HepG2 (cell line): Measurements from ENCODE around the gene QDPR. TPM values are rescaled to one million over a fixed set of nuclear protein-coding genes. Genes with fewer than 3 reads are reported as not detected.

Source experiments
- ATM ChIP-seq: fragments of 450-650 bp; IDR thresholded peaks from 2 replicates; pipeline ENCODE4 v1.7.1; 2017; ENCODE audit warnings: mild to moderate bottlenecking, borderline replicate concordance
- CHCHD3 ChIP-seq: sonication (generic); formaldehyde crosslinking; IDR thresholded peaks from 2 replicates; pipeline ENCODE4 v1.8.0; 2022; ENCODE audit warnings: mild to moderate bottlenecking, missing genetic modification reagents, moderate library complexity
- DMAP1 ChIP-seq: IDR thresholded peaks from 2 replicates; pipeline ENCODE4 v1.6.1; 2016
- HOXA3 ChIP-seq: sonication (generic); formaldehyde crosslinking; IDR thresholded peaks from 2 replicates; pipeline ENCODE4 v1.5.0; 2020; ENCODE audit warnings: missing genetic modification reagents
- KLF11 ChIP-seq: IDR thresholded peaks from 2 replicates; pipeline ENCODE4 v1.6.1; 2016; ENCODE audit warnings: missing compliant biosample characterization
- PHB2 ChIP-seq: fragments of 450-650 bp; IDR thresholded peaks from 2 replicates; pipeline ENCODE4 v1.6.1; 2018; ENCODE audit not compliant: partially characterized antibody
- REXO4 ChIP-seq: sonication (generic); formaldehyde crosslinking; IDR thresholded peaks from 2 replicates; pipeline ENCODE4 v1.8.0; 2022; ENCODE audit warnings: missing genetic modification reagents, mild to moderate bottlenecking, borderline replicate concordance
- RFX5 ChIP-seq: IDR thresholded peaks from 2 replicates; pipeline ENCODE4 v1.6.1; 2011; ENCODE audit warnings: low read depth, low read length, improper control_type of control experiment
- SMAD1 ChIP-seq: sonication (generic); formaldehyde crosslinking; IDR thresholded peaks from 2 replicates; pipeline ENCODE4 v1.4.0; 2020; ENCODE audit warnings: missing genetic modification reagents, low read depth, mild to moderate bottlenecking, borderline replicate concordance
- ZNF224 ChIP-seq: sonication (generic); formaldehyde crosslinking; IDR thresholded peaks from 2 replicates; pipeline ENCODE4 v1.5.0; 2020; ENCODE audit warnings: mild to moderate bottlenecking, missing genetic modification reagents
- ZNF263 ChIP-seq: sonication (generic); formaldehyde crosslinking; IDR thresholded peaks from 2 replicates; pipeline ENCODE4 v1.4.0; 2020; ENCODE audit warnings: missing genetic modification reagents
- ZNF709 ChIP-seq: sonication (generic); formaldehyde crosslinking; IDR thresholded peaks from 2 replicates; pipeline ENCODE4 v1.5.0; 2020; ENCODE audit warnings: mild to moderate bottlenecking, missing genetic modification reagents
- ZNF782 ChIP-seq: sonication (generic); formaldehyde crosslinking; IDR thresholded peaks from 2 replicates; pipeline ENCODE4 v1.4.0; 2020; ENCODE audit warnings: missing genetic modification reagents, mild to moderate bottlenecking, borderline replicate concordance
- polyA plus RNA-seq, 8 experiments: library from polyadenylated mRNA; depleted of rRNA in 3 of 8; stranded (reverse) in 7 of 8; unstranded in 1 of 8; fragments of >200 nt; fragmentation: Illumina TruSeq in 4 of 8; extraction: Trizol in 4 of 8; gene quantifications; 2 replicates each; pipeline versions ENCODE4 v1.2.1 to v1.2.3, GENCODE V29; 2011 to 2016; ENCODE audit warnings: low read depth in 4 of 8, missing spikeins in 1 of 8, mixed read lengths in 1 of 8; ENCODE audit not compliant: insufficient read depth in 1 of 8
- total RNA-seq, 5 experiments: library from RNA; depleted of rRNA; stranded (reverse); fragments of >200 nt; fragmentation: Illumina TruSeq; extraction: Trizol; gene quantifications; 2 replicates each; pipeline ENCODE4 v1.2.3, GENCODE V29; 2016; ENCODE audit warnings: low read depth in 1 of 5
- TF ChIP-seq, protein P1 (sequence below): sonication (generic); formaldehyde crosslinking; IDR thresholded peaks from 2 replicates; pipeline ENCODE4 v1.9.0; 2021; ENCODE audit warnings: missing genetic modification reagents, borderline replicate concordance
- TF ChIP-seq, protein P2 (sequence below), 2 experiments: sonication (generic) in 1 of 2; formaldehyde crosslinking in 1 of 2; IDR thresholded peaks; 2 replicates each; pipeline versions ENCODE4 v1.6.1 to v1.9.0; 2014 to 2022; ENCODE audit warnings: antibody characterized with exemption in 1 of 2, borderline replicate concordance in 1 of 2, inconsistent platforms in 1 of 2, low read depth in 1 of 2, missing genetic modification reagents in 1 of 2
- TF ChIP-seq, protein P3 (sequence below): sonication (generic); formaldehyde crosslinking; IDR thresholded peaks from 2 replicates; pipeline ENCODE4 v1.4.0; 2020; ENCODE audit warnings: missing genetic modification reagents, borderline replicate concordance
- TF ChIP-seq, protein P4 (sequence below): sonication (generic); formaldehyde crosslinking; IDR thresholded peaks from 2 replicates; pipeline ENCODE4 v1.8.0; 2022; ENCODE audit warnings: low read depth, missing genetic modification reagents

QDPR gene
- total and polyA plus RNA-seq, 2 of the 13 experiments (the other 11 are each of a cell fraction or from before 2014, with no cell fraction given): 9.9 to 95.5 TPM

DNA sequence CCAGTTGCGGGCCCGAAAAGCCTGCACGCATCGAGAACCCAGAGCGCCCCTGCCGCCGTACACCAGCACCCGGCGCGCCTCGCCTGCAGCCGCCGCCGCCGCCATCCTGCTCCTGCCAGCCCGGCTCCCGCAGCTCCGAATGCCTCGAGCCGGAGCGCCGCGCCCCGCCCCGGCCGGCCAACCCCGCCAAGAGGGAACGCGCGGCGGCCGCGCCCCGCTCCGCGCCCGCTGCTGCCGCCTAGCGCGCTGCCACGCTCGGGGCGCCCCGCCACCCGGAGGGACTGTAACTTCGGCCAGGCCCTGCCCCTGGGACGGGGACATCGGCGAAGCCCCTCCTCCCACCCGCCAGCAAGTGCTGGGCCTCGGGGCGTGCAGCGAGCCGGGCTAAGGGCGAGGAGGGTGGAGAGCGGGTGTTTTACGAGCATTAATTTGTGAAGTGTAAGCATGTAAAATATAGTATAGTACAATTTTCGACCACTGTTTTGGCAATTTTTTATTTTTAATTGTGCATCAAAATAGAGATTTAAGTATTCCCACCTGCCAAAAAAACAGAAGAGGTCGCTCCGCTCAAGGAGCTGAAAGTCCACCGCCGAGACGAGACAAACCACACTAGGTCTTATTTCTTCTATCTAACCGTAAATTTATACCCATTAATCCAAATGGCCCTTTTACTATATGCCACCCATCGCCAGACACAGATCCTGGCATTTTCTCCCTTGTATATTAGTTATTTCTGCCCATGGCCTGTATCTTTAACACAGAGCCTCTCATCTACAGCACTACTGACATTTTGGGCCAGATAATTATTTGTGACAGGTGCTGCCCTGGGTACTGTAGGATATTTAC lies at the start of gene QDPR (continued):
- TF ChIP-seq, protein P1, sequence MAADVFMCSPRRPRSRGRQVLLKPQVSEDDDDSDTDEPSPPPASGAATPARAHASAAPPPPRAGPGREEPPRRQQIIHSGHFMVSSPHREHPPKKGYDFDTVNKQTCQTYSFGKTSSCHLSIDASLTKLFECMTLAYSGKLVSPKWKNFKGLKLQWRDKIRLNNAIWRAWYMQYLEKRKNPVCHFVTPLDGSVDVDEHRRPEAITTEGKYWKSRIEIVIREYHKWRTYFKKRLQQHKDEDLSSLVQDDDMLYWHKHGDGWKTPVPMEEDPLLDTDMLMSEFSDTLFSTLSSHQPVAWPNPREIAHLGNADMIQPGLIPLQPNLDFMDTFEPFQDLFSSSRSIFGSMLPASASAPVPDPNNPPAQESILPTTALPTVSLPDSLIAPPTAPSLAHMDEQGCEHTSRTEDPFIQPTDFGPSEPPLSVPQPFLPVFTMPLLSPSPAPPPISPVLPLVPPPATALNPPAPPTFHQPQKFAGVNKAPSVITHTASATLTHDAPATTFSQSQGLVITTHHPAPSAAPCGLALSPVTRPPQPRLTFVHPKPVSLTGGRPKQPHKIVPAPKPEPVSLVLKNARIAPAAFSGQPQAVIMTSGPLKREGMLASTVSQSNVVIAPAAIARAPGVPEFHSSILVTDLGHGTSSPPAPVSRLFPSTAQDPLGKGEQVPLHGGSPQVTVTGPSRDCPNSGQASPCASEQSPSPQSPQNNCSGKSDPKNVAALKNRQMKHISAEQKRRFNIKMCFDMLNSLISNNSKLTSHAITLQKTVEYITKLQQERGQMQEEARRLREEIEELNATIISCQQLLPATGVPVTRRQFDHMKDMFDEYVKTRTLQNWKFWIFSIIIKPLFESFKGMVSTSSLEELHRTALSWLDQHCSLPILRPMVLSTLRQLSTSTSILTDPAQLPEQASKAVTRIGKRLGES (CRISPR knock-in tag): no peak
- no peak for TF ChIP-seq RFX5
- TF ChIP-seq, protein P2, sequence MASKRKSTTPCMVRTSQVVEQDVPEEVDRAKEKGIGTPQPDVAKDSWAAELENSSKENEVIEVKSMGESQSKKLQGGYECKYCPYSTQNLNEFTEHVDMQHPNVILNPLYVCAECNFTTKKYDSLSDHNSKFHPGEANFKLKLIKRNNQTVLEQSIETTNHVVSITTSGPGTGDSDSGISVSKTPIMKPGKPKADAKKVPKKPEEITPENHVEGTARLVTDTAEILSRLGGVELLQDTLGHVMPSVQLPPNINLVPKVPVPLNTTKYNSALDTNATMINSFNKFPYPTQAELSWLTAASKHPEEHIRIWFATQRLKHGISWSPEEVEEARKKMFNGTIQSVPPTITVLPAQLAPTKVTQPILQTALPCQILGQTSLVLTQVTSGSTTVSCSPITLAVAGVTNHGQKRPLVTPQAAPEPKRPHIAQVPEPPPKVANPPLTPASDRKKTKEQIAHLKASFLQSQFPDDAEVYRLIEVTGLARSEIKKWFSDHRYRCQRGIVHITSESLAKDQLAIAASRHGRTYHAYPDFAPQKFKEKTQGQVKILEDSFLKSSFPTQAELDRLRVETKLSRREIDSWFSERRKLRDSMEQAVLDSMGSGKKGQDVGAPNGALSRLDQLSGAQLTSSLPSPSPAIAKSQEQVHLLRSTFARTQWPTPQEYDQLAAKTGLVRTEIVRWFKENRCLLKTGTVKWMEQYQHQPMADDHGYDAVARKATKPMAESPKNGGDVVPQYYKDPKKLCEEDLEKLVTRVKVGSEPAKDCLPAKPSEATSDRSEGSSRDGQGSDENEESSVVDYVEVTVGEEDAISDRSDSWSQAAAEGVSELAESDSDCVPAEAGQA (IDR thresholded peaks at IDR 0.05; ENCODE audit: low read depth): no peak
- TF ChIP-seq, protein P2 (CRISPR knock-in tag; IDR thresholded peaks at IDR 0.05; ENCODE audit: borderline replicate concordance): no peak
- TF ChIP-seq SMAD1: no peak
- TF ChIP-seq REXO4 (CRISPR knock-in tag): no peak
- no peak for TF ChIP-seq ZNF709
- TF ChIP-seq ZNF263: no peak
- TF ChIP-seq, protein P3, sequence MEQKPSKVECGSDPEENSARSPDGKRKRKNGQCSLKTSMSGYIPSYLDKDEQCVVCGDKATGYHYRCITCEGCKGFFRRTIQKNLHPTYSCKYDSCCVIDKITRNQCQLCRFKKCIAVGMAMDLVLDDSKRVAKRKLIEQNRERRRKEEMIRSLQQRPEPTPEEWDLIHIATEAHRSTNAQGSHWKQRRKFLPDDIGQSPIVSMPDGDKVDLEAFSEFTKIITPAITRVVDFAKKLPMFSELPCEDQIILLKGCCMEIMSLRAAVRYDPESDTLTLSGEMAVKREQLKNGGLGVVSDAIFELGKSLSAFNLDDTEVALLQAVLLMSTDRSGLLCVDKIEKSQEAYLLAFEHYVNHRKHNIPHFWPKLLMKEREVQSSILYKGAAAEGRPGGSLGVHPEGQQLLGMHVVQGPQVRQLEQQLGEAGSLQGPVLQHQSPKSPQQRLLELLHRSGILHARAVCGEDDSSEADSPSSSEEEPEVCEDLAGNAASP (CRISPR knock-in tag): 0 out of 2 replicates have a peak, but pooled peaks have one; percentile 22
- 0 out of 2 replicates have a peak, but pooled peaks have one; percentile 49 for TF ChIP-seq ZNF782 (CRISPR knock-in tag)
- TF ChIP-seq, protein P4, sequence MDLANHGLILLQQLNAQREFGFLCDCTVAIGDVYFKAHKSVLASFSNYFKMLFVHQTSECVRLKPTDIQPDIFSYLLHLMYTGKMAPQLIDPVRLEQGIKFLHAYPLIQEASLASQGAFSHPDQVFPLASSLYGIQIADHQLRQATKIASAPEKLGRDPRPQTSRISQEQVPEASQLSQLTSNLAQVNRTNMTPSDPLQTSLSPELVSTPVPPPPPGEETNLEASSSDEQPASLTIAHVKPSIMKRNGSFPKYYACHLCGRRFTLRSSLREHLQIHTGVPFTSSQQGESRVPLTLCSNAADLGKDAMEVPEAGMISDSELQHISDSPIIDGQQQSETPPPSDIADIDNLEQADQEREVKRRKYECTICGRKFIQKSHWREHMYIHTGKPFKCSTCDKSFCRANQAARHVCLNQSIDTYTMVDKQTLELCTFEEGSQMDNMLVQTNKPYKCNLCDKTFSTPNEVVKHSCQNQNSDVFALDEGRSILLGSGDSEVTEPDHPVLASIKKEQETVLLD (CRISPR knock-in tag): peak; percentile 59; the same call in 1 of the 2 replicates
- TF ChIP-seq PHB2: no peak
- 0 out of 2 replicates have a peak, but pooled peaks have one; percentile 21 for TF ChIP-seq DMAP1 (CRISPR knock-in tag)
- no peak for TF ChIP-seq ZNF224 (CRISPR knock-in tag)
- no peak for TF ChIP-seq CHCHD3
- TF ChIP-seq KLF11 (CRISPR knock-in tag): no peak
- TF ChIP-seq ATM: no peak
- peak; percentile 66 for TF ChIP-seq HOXA3
